Panc1 (cell line): ENCODE measurements around the gene CCN5.

Source experiments
- POLR2AphosphoS5 ChIP-seq: IDR thresholded peaks from 2 replicates; pipeline ENCODE4 v1.6.1; 2012; ENCODE audit warnings: mild to moderate bottlenecking, low read depth, low read length, moderate library complexity
- TCF7L2 ChIP-seq: IDR thresholded peaks from 2 replicates; pipeline ENCODE4 v1.6.1; 2011; ENCODE audit warnings: mild to moderate bottlenecking, low read depth, low read length, inconsistent platforms
- TF ChIP-seq, protein P1 (sequence below): fragments of 450-650 bp; IDR thresholded peaks from 2 replicates; pipeline ENCODE4 v1.5.1; 2017; ENCODE audit warnings: mild to moderate bottlenecking
- TF ChIP-seq, protein P2 (sequence below), 2 experiments: IDR thresholded peaks; 2 replicates each; pipeline ENCODE4 v1.6.1; 2011 to 2012; ENCODE audit warnings: low read depth in 2 of 2, control low read depth in 1 of 2, low read length in 1 of 2, mild to moderate bottlenecking in 1 of 2, moderate library complexity in 1 of 2; ENCODE audit not compliant: insufficient read depth in 1 of 2

DNA sequence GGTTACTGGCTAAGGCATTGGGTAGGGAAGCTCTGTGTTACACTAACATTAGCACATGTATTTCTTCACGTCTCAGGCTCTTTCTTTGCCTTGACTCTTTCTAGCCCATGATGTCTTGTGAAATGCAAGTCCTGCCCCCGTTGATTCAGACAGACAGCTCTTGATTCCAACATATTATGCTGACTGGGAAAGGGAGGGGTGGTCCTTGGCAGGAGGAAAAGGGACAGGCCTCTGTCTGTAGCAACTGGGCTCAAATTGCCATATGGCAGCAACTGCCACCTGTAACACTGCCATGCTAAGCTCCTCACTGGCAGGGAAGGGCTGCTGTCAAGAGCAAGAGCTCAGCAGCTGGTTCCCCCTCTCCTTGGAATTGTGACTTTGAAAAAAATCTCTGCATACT, 24.8 kb downstream of the CCN5 start:
- TF ChIP-seq, protein P1, sequence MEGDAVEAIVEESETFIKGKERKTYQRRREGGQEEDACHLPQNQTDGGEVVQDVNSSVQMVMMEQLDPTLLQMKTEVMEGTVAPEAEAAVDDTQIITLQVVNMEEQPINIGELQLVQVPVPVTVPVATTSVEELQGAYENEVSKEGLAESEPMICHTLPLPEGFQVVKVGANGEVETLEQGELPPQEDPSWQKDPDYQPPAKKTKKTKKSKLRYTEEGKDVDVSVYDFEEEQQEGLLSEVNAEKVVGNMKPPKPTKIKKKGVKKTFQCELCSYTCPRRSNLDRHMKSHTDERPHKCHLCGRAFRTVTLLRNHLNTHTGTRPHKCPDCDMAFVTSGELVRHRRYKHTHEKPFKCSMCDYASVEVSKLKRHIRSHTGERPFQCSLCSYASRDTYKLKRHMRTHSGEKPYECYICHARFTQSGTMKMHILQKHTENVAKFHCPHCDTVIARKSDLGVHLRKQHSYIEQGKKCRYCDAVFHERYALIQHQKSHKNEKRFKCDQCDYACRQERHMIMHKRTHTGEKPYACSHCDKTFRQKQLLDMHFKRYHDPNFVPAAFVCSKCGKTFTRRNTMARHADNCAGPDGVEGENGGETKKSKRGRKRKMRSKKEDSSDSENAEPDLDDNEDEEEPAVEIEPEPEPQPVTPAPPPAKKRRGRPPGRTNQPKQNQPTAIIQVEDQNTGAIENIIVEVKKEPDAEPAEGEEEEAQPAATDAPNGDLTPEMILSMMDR: no peak
- TF ChIP-seq, protein P2, sequence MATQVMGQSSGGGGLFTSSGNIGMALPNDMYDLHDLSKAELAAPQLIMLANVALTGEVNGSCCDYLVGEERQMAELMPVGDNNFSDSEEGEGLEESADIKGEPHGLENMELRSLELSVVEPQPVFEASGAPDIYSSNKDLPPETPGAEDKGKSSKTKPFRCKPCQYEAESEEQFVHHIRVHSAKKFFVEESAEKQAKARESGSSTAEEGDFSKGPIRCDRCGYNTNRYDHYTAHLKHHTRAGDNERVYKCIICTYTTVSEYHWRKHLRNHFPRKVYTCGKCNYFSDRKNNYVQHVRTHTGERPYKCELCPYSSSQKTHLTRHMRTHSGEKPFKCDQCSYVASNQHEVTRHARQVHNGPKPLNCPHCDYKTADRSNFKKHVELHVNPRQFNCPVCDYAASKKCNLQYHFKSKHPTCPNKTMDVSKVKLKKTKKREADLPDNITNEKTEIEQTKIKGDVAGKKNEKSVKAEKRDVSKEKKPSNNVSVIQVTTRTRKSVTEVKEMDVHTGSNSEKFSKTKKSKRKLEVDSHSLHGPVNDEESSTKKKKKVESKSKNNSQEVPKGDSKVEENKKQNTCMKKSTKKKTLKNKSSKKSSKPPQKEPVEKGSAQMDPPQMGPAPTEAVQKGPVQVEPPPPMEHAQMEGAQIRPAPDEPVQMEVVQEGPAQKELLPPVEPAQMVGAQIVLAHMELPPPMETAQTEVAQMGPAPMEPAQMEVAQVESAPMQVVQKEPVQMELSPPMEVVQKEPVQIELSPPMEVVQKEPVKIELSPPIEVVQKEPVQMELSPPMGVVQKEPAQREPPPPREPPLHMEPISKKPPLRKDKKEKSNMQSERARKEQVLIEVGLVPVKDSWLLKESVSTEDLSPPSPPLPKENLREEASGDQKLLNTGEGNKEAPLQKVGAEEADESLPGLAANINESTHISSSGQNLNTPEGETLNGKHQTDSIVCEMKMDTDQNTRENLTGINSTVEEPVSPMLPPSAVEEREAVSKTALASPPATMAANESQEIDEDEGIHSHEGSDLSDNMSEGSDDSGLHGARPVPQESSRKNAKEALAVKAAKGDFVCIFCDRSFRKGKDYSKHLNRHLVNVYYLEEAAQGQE (IDR thresholded peaks at IDR 0.05; ENCODE audit: insufficient read depth in 1 of 2, low read depth in 2 of 2, low read length in 1 of 2): no peak
- TF ChIP-seq TCF7L2 (no peak), POLR2AphosphoS5 (no peak)
